22Rv1 (cell line): Measurements from ENCODE around the gene PPRC1.

Experiments used
- ZFX ChIP-seq: fragments of 450-650 bp; IDR thresholded peaks from 2 replicates; pipeline ENCODE4 v1.6.1; 2017; ENCODE audit warnings: antibody characterized with exemption, borderline replicate concordance
- TF ChIP-seq, protein P1 (sequence below): fragments of 450-650 bp; IDR thresholded peaks from 2 replicates; pipeline ENCODE4 v1.5.1; 2017; ENCODE audit warnings: mild to moderate bottlenecking

DNA sequence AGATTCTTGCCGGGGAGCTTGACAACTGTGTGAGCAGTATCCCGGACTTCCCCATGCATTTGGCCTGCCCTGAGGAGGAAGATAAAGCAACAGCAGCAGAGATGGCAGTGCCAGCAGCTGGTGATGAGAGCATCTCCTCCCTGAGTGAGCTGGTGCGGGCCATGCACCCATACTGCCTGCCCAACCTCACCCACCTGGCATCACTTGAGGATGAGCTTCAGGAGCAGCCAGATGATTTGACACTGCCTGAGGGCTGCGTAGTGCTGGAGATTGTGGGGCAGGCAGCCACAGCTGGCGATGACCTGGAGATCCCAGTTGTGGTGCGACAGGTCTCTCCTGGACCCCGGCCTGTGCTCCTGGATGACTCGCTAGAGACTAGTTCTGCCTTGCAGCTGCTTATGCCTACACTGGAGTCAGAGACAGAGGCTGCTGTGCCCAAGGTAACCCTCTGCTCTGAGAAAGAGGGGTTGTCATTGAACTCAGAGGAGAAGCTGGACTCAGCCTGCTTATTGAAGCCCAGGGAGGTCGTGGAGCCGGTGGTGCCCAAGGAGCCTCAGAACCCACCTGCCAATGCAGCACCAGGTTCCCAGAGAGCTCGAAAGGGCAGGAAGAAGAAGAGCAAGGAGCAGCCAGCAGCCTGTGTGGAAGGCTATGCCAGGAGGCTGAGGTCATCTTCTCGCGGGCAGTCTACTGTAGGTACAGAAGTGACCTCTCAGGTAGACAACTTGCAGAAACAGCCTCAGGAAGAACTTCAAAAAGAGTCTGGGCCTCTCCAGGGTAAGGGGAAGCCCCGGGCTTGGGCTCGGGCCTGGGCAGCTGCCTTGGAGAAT, 6.7 kb downstream of the PPRC1 start:
- TF ChIP-seq, protein P1, sequence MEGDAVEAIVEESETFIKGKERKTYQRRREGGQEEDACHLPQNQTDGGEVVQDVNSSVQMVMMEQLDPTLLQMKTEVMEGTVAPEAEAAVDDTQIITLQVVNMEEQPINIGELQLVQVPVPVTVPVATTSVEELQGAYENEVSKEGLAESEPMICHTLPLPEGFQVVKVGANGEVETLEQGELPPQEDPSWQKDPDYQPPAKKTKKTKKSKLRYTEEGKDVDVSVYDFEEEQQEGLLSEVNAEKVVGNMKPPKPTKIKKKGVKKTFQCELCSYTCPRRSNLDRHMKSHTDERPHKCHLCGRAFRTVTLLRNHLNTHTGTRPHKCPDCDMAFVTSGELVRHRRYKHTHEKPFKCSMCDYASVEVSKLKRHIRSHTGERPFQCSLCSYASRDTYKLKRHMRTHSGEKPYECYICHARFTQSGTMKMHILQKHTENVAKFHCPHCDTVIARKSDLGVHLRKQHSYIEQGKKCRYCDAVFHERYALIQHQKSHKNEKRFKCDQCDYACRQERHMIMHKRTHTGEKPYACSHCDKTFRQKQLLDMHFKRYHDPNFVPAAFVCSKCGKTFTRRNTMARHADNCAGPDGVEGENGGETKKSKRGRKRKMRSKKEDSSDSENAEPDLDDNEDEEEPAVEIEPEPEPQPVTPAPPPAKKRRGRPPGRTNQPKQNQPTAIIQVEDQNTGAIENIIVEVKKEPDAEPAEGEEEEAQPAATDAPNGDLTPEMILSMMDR = no peak
- no peak for TF ChIP-seq ZFX
